IMR-90 (cell line): ENCODE measurements around the gene TOP2A. TPM values are rescaled to one million over a fixed set of nuclear protein-coding genes. Genes with fewer than 3 reads are reported as not detected.

Experiments
- ATAC-seq: fragments of 200-7000 bp; cut with Tn5 transposase; 2 replicates; pipeline ENCODE4 v1.9.1; 2020; ENCODE audit warnings: low read depth, mild to moderate bottlenecking, moderate library complexity
- BruUV-seq: library from RNA; stranded (reverse); fragments of 400-500 nt; replicated peaks from 2 replicates; lab custom pipeline; 2021; lab: Mats Ljungman, UMichigan
- CTCF ChIA-PET: fragments of 300-600 bp; formaldehyde crosslinking; extraction: SDS; loops from one replicate; lab custom pipeline; 2021; ENCODE audit warnings: antibody characterized with exemption; lab: Yijun Ruan, JAX
- POLR2A ChIA-PET: fragments of 300-600 bp; sonication (Branson Sonifier 250); formaldehyde crosslinking; loops from one replicate; lab custom pipeline; 2022; ENCODE audit warnings: antibody characterized with exemption; ENCODE audit not compliant: unreplicated experiment; lab: Charles Lee
- DNase-seq: peaks from one replicate; pipeline ENCODE4 v3.0.0; 2013
- H2AFZ ChIP-seq: replicated peaks from 2 replicates; pipeline ENCODE3; 2013; ENCODE audit warnings: low read length, mild to moderate bottlenecking; ENCODE audit not compliant: poor library complexity
- H2AK5ac ChIP-seq: 2 replicates; pipeline ENCODE4 v1.6.1; 2013; ENCODE audit warnings: low read depth, low read length, inconsistent platforms
- H2AK9ac ChIP-seq: replicated peaks from 2 replicates; pipeline ENCODE3; 2013; ENCODE audit warnings: mild to moderate bottlenecking, low read depth, low read length, moderate library complexity; ENCODE audit not compliant: poor library complexity
- H2BK120ac ChIP-seq: 2 replicates; pipeline ENCODE4 v1.6.1; 2013; ENCODE audit warnings: low read depth, low read length, inconsistent platforms
- H2BK15ac ChIP-seq: 3 replicates; pipeline ENCODE4 v1.6.1; 2013; ENCODE audit warnings: low read depth, low read length, inconsistent platforms
- H2BK20ac ChIP-seq: 2 replicates; pipeline ENCODE4 v1.6.1; 2013; ENCODE audit warnings: low read depth, mild to moderate bottlenecking, inconsistent platforms, low read length, moderate library complexity
- H2BK5ac ChIP-seq: 2 replicates; pipeline ENCODE4 v1.6.1; 2013; ENCODE audit warnings: mild to moderate bottlenecking, low read depth, low read length, inconsistent platforms; ENCODE audit not compliant: poor library complexity, severe bottlenecking
- H3K14ac ChIP-seq: replicated peaks from 2 replicates; pipeline ENCODE4 v1.6.1; 2013; ENCODE audit warnings: low read depth, low read length, inconsistent platforms
- H3K18ac ChIP-seq: 2 replicates; pipeline ENCODE4 v1.6.1; 2013; ENCODE audit warnings: low read depth, low read length, control low read depth
- H3K23ac ChIP-seq: 2 replicates; pipeline ENCODE4 v1.6.1; 2013; ENCODE audit warnings: low read depth, low read length, inconsistent platforms
- H3K27ac ChIP-seq: 2 replicates; pipeline ENCODE4 v1.5.1; 2013; ENCODE audit warnings: mild to moderate bottlenecking, control low read depth, low read length; ENCODE audit not compliant: insufficient read depth
- H3K27me3 ChIP-seq: 2 replicates; pipeline ENCODE4 v1.6.1; 2013; ENCODE audit warnings: low read length; ENCODE audit not compliant: control insufficient read depth, insufficient read depth
- H3K36me3 ChIP-seq: 2 replicates; pipeline ENCODE4 v1.6.1; 2013; ENCODE audit warnings: low read length, mixed read lengths; ENCODE audit not compliant: control insufficient read depth, insufficient read depth
- H3K4ac ChIP-seq: 2 replicates; pipeline ENCODE4 v1.6.1; 2013; ENCODE audit warnings: low read depth, low read length, inconsistent platforms
- H3K4me1 ChIP-seq: 2 replicates; pipeline ENCODE4 v1.6.1; 2013; ENCODE audit warnings: low read length, mixed read lengths; ENCODE audit not compliant: control insufficient read depth, insufficient read depth
- H3K4me2 ChIP-seq: 2 replicates; pipeline ENCODE4 v1.6.1; 2013; ENCODE audit warnings: low read depth, mild to moderate bottlenecking, control low read depth, low read length, moderate library complexity
- H3K4me3 ChIP-seq: 2 replicates; pipeline ENCODE4 v1.5.1; 2013; ENCODE audit warnings: low read depth, mild to moderate bottlenecking, control low read depth, low read length, moderate library complexity; ENCODE audit not compliant: insufficient read depth
- H3K56ac ChIP-seq: 2 replicates; pipeline ENCODE4 v1.6.1; 2013; ENCODE audit warnings: low read length, inconsistent platforms; ENCODE audit not compliant: insufficient read depth; ENCODE audit errors: extremely low read depth
- H3K79me1 ChIP-seq, 2 experiments: 2 replicates each; pipeline ENCODE4 v1.6.1; 2013; ENCODE audit warnings: low read length in 2 of 2, inconsistent platforms in 1 of 2, low read depth in 1 of 2
- H3K9ac ChIP-seq: 2 replicates; pipeline ENCODE4 v1.6.1; 2013; ENCODE audit warnings: low read depth, low read length, control low read depth
- H3K9me1 ChIP-seq: 2 replicates; pipeline ENCODE4 v1.6.1; 2013; ENCODE audit warnings: low read length, inconsistent platforms; ENCODE audit not compliant: insufficient read depth
- H3K9me3 ChIP-seq: 2 replicates; pipeline ENCODE4 v1.6.1; 2013; ENCODE audit warnings: low read length; ENCODE audit not compliant: control insufficient read depth, insufficient read depth
- H4K20me1 ChIP-seq: 2 replicates; pipeline ENCODE4 v1.6.1; 2013; ENCODE audit warnings: low read length, inconsistent platforms; ENCODE audit not compliant: insufficient read depth
- H4K5ac ChIP-seq: 2 replicates; pipeline ENCODE4 v1.6.1; 2013; ENCODE audit warnings: mild to moderate bottlenecking, low read depth, low read length, control low read depth
- H4K8ac ChIP-seq, 2 experiments: 2 replicates each; pipeline ENCODE4 v1.6.1; 2013; ENCODE audit warnings: low read depth in 2 of 2, low read length in 2 of 2, control low read depth in 1 of 2, inconsistent platforms in 1 of 2
- H4K91ac ChIP-seq: 2 replicates; pipeline ENCODE4 v1.6.1; 2013; ENCODE audit warnings: low read depth, low read length, inconsistent platforms; ENCODE audit not compliant: insufficient read depth
- BHLHE40 ChIP-seq: fragments of 150-350 bp; IDR thresholded peaks from 2 replicates; pipeline ENCODE4 v1.6.1; 2016; ENCODE audit warnings: mild to moderate bottlenecking, low read depth, low read length
- CEBPB ChIP-seq: IDR thresholded peaks from 2 replicates; pipeline ENCODE4 v1.6.1; 2012; ENCODE audit warnings: low read depth, low read length, improper control_type of control experiment
- CHD1 ChIP-seq: IDR thresholded peaks from 2 replicates; pipeline ENCODE4 v1.6.1; 2012; ENCODE audit warnings: low read depth, low read length, improper control_type of control experiment
- CTCF ChIP-seq: conservative IDR thresholded peaks from 2 replicates; pipeline ENCODE4 v1.5.1; 2012; ENCODE audit warnings: mild to moderate bottlenecking, low read depth, low read length, improper control_type of control experiment
- ELK1 ChIP-seq: fragments of 150-350 bp; IDR thresholded peaks from 2 replicates; pipeline ENCODE4 v1.6.1; 2016; ENCODE audit warnings: low read depth, mild to moderate bottlenecking, low read length, moderate library complexity, borderline replicate concordance
- MAFK ChIP-seq: IDR thresholded peaks from 2 replicates; pipeline ENCODE4 v1.6.1; 2012; ENCODE audit warnings: low read depth, low read length, improper control_type of control experiment
- MAZ ChIP-seq: IDR thresholded peaks from 2 replicates; pipeline ENCODE4 v1.6.1; 2012; ENCODE audit warnings: low read depth, mild to moderate bottlenecking, low read length, improper control_type of control experiment, moderate library complexity, borderline replicate concordance
- MXI1 ChIP-seq: IDR thresholded peaks from 2 replicates; pipeline ENCODE4 v1.6.1; 2012; ENCODE audit warnings: low read depth, mild to moderate bottlenecking, low read length, moderate library complexity, borderline replicate concordance
- NFE2L2 ChIP-seq: fragments of 150-350 bp; IDR thresholded peaks from 2 replicates; pipeline ENCODE4 v1.6.1; 2016; ENCODE audit warnings: low read depth, mild to moderate bottlenecking, low read length
- POLR2A ChIP-seq: IDR thresholded peaks from 2 replicates; pipeline ENCODE4 v1.6.1; 2012; ENCODE audit warnings: mild to moderate bottlenecking, low read depth, low read length
- RAD21 ChIP-seq: IDR thresholded peaks from 2 replicates; pipeline ENCODE4 v1.6.1; 2012; ENCODE audit warnings: low read length, improper control_type of control experiment
- RCOR1 ChIP-seq: IDR thresholded peaks from 2 replicates; pipeline ENCODE4 v1.6.1; 2012; ENCODE audit warnings: mild to moderate bottlenecking, low read length, improper control_type of control experiment; ENCODE audit not compliant: insufficient replicate concordance
- RFX5 ChIP-seq: IDR thresholded peaks from 2 replicates; pipeline ENCODE4 v1.8.0; 2012; ENCODE audit warnings: low read depth, mild to moderate bottlenecking, low read length, moderate library complexity
- USF2 ChIP-seq: fragments of 150-350 bp; IDR thresholded peaks from 2 replicates; pipeline ENCODE4 v1.6.1; 2017; ENCODE audit warnings: mild to moderate bottlenecking, antibody characterized with exemption, low read length, low read depth
- WGBS, 2 experiments: methylation state at CpG; one replicate each; pipeline versions ENCODE4 v1.1.5 to v1.1.7; 2013; ENCODE audit warnings: missing lambda C conversion rate in 2 of 2; ENCODE audit not compliant: insufficient read length in 1 of 2; ENCODE audit errors: extremely low coverage in 2 of 2; 5-methylcytosine and 5-hydroxymethylcytosine counted together
- dilution Hi-C: fragments of 300-500 bp; cut with HindIII; formaldehyde crosslinking; loops from one replicate; pipeline ENCODE4 v1.14.3; 2018; ENCODE audit warnings: low sequenced_read_pairs; ENCODE audit not compliant: unreplicated experiment
- in situ Hi-C: fragments of 300-500 bp; cut with MboI; formaldehyde crosslinking; loops from 3 replicates; pipeline ENCODE4 v1.14.3; 2019; ENCODE audit warnings: low sequenced_read_pairs, inconsistent platforms, mixed read lengths
- intact Hi-C: fragments of 100-400 bp; cut with micrococcal nuclease; formaldehyde crosslinking; loops from 2 replicates; pipeline ENCODE4 v1.10.0; 2022
- polyA plus RNA-seq, 3 experiments: library from polyadenylated mRNA; depleted of rRNA; stranded (reverse); fragments of >200 nt; gene quantifications; 2 replicates each; pipeline ENCODE4 v1.2.3, GENCODE V29; 2012; ENCODE audit warnings: low replicate concordance in 1 of 3
- total RNA-seq: library from RNA; depleted of rRNA; stranded (reverse); fragments of >200 nt; gene quantifications from 2 replicates; pipeline ENCODE4 v1.2.3, GENCODE V29; 2012

TOP2A gene
- total and polyA plus RNA-seq, 2 of the 4 experiments (the other 2 are of a cell fraction), result 43.4 to 68.5 TPM

GRCh38 chr17:40366861-40367518 lies 50.7 kb downstream of the TOP2A start:
- H3K4me3 ChIP-seq, result no peak overlapping the region
- no peak overlapping the region for H3K4me2 ChIP-seq
- no peaks in the 10 kb centered on the region for H3K9me3 ChIP-seq
- H3K79me1 ChIP-seq, result peaks cover 0 to 7% of the 10 kb centered on the region in 2 experiments; a peak in 1 of 4 replicates
- H3K23ac ChIP-seq, result no peak overlapping the region
- intact Hi-C loops, result loop anchor here (10.0 kb wide), 1 partner anchor 428 kb away; the partner anchor contains the start of gene KRT28
- no peak overlapping the region for H3K27ac ChIP-seq
- no peak overlapping the region for H2AK9ac ChIP-seq
- no peak overlapping the region for H4K8ac ChIP-seq
- WGBS, 2 experiments, result 52% methylated on average over 3 of the region's 17 CpGs; no CpG with 5 or more reads in 1 of the 2 experiments
- H2BK20ac ChIP-seq, result no peak overlapping the region
- no peak overlapping the region for H2BK120ac ChIP-seq
- no peaks in the 10 kb centered on the region for H3K27me3 ChIP-seq
- H4K5ac ChIP-seq, result no peak overlapping the region
- H3K18ac ChIP-seq, result no peak overlapping the region
- TF ChIP-seq BHLHE40 (no peak), RCOR1 (no peak), MAZ (no peak), CEBPB (no peak), USF2 (no peak), MXI1 (no peak), RAD21 (no peak), MAFK (no peak), CHD1 (no peak), RFX5 (no peak), NFE2L2 (no peak), ELK1 (no peak), POLR2A (no peak), CTCF (no peak)
- H2BK15ac ChIP-seq, result no peak overlapping the region
- no peak overlapping the region for H3K56ac ChIP-seq
- in situ Hi-C loops, result loop anchor here (25.0 kb wide), 2 partner anchors 420 to 1295 kb away; partner anchors contain the start of genes KRT27 and KRT28
- ChIA-PET POLR2A (no interaction called here), CTCF (no interaction called here)
- no peak overlapping the region for H3K14ac ChIP-seq
- no peaks in the 10 kb centered on the region for H4K20me1 ChIP-seq
- H3K4ac ChIP-seq, result no peak overlapping the region
- H3K9ac ChIP-seq, result no peak overlapping the region
- BruUV-seq, result no TSS peak
- H3K4me1 ChIP-seq, result peaks cover 4% of the 10 kb centered on the region; the same call in 1 of the 2 replicates
- no peak overlapping the region for H2AFZ ChIP-seq
- no peak for ATAC-seq
- no peak for DNase-seq
- no peaks in the 10 kb centered on the region for H3K36me3 ChIP-seq
- H4K91ac ChIP-seq, result no peak overlapping the region
- no peaks in the 10 kb centered on the region; the same call in 1 of the 2 replicates for H3K9me1 ChIP-seq
- H2AK5ac ChIP-seq, result no peak overlapping the region
- dilution Hi-C loops, result no loop called here
- H2BK5ac ChIP-seq, result no peak overlapping the region
